Keratinocyte (primary cell): ENCODE measurements around the gene TPD52L2. TPM values are rescaled to one million over a fixed set of nuclear protein-coding genes. Genes with fewer than 3 reads are reported as not detected.

Source experiments
- DNase-seq: peaks from one replicate; pipeline ENCODE4 v3.0.0-alpha.2; 2011; ENCODE audit warnings: low read depth, missing footprints, low spot score
- FAIRE-seq: peaks from 2 replicates; lab custom pipeline; 2011; peaks lifted over from hg19 to GRCh38; lab: Jason Lieb, UNC
- H2AFZ ChIP-seq: 2 replicates; pipeline ENCODE4 v1.6.0; 2012; ENCODE audit warnings: low read length, control low read depth, inconsistent platforms; ENCODE audit not compliant: control insufficient read depth
- H3K27ac ChIP-seq: 2 replicates; pipeline ENCODE4 v1.5.1; 2011; ENCODE audit warnings: low read length; ENCODE audit not compliant: control insufficient read depth, insufficient read depth
- H3K27me3 ChIP-seq: 3 replicates; pipeline ENCODE4 v1.6.0; 2011; ENCODE audit warnings: low read length; ENCODE audit not compliant: control insufficient read depth, insufficient read depth; ENCODE audit errors: extremely low read depth
- H3K36me3 ChIP-seq, 2 experiments: 2 replicates in 1 of 2; 3 replicates in 1 of 2; pipeline ENCODE4 v1.5.1; 2011; ENCODE audit warnings: low read length in 2 of 2, mild to moderate bottlenecking in 1 of 2; ENCODE audit not compliant: control insufficient read depth in 2 of 2, insufficient read depth in 2 of 2; ENCODE audit errors: extremely low read depth in 1 of 2
- H3K4me1 ChIP-seq: 3 replicates; pipeline ENCODE4 v1.5.1; 2011; ENCODE audit warnings: low read length; ENCODE audit not compliant: control insufficient read depth, insufficient read depth; ENCODE audit errors: extremely low read depth
- H3K4me2 ChIP-seq: 3 replicates; pipeline ENCODE4 v1.6.0; 2011; ENCODE audit warnings: low read depth, low read length; ENCODE audit not compliant: control insufficient read depth, insufficient read depth; ENCODE audit errors: extremely low read depth
- H3K4me3 ChIP-seq, 3 experiments: fragments of 200-600 bp in 1 of 3; sonication (generic) in 1 of 3; 2 replicates in 2 of 3; 3 replicates in 1 of 3; pipeline ENCODE4 v1.5.1; 2011 to 2016; ENCODE audit warnings: low read length in 3 of 3, mild to moderate bottlenecking in 3 of 3, control low read depth in 2 of 3, inconsistent platforms in 1 of 3, low read depth in 1 of 3, mixed read lengths in 1 of 3, mixed run types in 1 of 3, moderate library complexity in 1 of 3; ENCODE audit not compliant: control insufficient read depth in 2 of 3, insufficient read depth in 2 of 3; ENCODE audit errors: extremely low read depth in 1 of 3
- H3K79me2 ChIP-seq: 2 replicates; pipeline ENCODE4 v1.6.0; 2012; ENCODE audit warnings: low read length; ENCODE audit not compliant: control insufficient read depth, insufficient read depth
- H3K9ac ChIP-seq: 3 replicates; pipeline ENCODE4 v1.6.0; 2011; ENCODE audit warnings: low read length; ENCODE audit not compliant: control insufficient read depth, insufficient read depth; ENCODE audit errors: extremely low read depth
- H3K9me1 ChIP-seq: 3 replicates; pipeline ENCODE4 v1.6.0; 2011; ENCODE audit warnings: low read length; ENCODE audit not compliant: control insufficient read depth, insufficient read depth; ENCODE audit errors: extremely low read depth
- H3K9me3 ChIP-seq: 2 replicates; pipeline ENCODE4 v1.5.1; 2012; ENCODE audit warnings: low read depth, low read length; ENCODE audit not compliant: control insufficient read depth
- H4K20me1 ChIP-seq: 3 replicates; pipeline ENCODE4 v1.6.0; 2011; ENCODE audit warnings: low read length; ENCODE audit not compliant: control insufficient read depth, insufficient read depth; ENCODE audit errors: extremely low read depth
- CTCF ChIP-seq, 3 experiments: IDR thresholded peaks in 1 of 3; conservative IDR thresholded peaks in 1 of 3; optimal IDR thresholded peaks in 1 of 3; 2 replicates in 2 of 3; 3 replicates in 1 of 3; pipeline versions ENCODE3 to v1.5.1; 2011; ENCODE audit warnings: low read length in 3 of 3, mild to moderate bottlenecking in 3 of 3, moderate library complexity in 2 of 3, control low read depth in 1 of 3, inconsistent platforms in 1 of 3; ENCODE audit not compliant: insufficient read depth in 2 of 3; ENCODE audit errors: extremely low read depth in 1 of 3
- EZH2 ChIP-seq: IDR thresholded peaks from one replicate; pipeline ENCODE4 v1.6.1; 2012; ENCODE audit warnings: inconsistent platforms, mild to moderate bottlenecking, low read length, moderate library complexity
- dilution Hi-C: fragments of 300-500 bp; cut with MboI; formaldehyde crosslinking; loops from one replicate; pipeline ENCODE4 v1.7.0; 2020; ENCODE audit warnings: low sequenced_read_pairs; ENCODE audit not compliant: extremely low pct_ligation_motif_present
- polyA plus RNA-seq, 5 experiments: library from polyadenylated mRNA; depleted of rRNA in 3 of 5; stranded (reverse) in 3 of 5; stranded (forward) in 1 of 5; unstranded in 1 of 5; fragments of >200 nt; gene quantifications; 1 replicate in 1 of 5; 2 replicates in 3 of 5; 3 replicates in 1 of 5; pipeline versions ENCODE4 v1.2.1 to v1.2.3, GENCODE V29; 2011 to 2012; ENCODE audit warnings: missing spikeins in 2 of 5, low read depth in 1 of 5, low replicate concordance in 1 of 5

Gene TPD52L2
- polyA plus RNA-seq, 1 donor (not counting 4 experiments of a cell fraction or from before 2014, with no cell fraction given) = 177 TPM

DNA sequence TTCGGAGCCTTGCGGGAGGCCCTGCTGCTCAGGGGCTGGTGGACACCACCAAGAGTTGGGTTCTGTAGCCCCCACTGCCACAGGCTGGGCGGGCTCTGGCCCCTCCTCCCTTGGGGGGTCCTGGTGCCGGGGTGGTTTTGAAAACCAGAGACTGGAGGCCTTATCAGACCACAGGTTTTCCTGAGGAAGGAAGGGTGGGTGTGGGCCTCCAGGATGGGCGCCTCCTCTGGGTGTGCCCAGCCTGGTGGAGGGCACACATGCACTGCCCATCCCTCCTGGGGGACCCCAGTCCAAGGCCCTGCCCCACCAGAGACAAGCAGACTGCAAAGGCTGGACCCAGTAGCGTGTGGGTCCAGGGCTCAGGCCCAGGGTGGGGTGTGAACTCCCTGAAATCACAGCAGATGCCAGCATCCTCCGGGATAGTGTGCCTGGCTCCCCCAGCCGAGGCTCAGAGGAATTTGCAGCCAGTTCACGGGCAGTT lies 20.5 kb upstream of the TPD52L2 start:
- H3K27me3 ChIP-seq = peaks cover 33% of the 10 kb centered on the region
- TF ChIP-seq EZH2 (no peak), CTCF (optimal IDR thresholded peaks at IDR 0.05 in 1 of 3, IDR thresholded peaks at IDR 0.05 in 1 of 3, conservative IDR thresholded peaks at IDR 0.05 in 1 of 3; ENCODE audit: extremely low read depth in 1 of 3, insufficient read depth in 2 of 3, low read length in 3 of 3) (no peak)
- no peak overlapping the region for H3K9ac ChIP-seq
- FAIRE-seq (no peak), DNase-seq (no peak)
- H3K4me2 ChIP-seq = no peak overlapping the region
- H3K4me3 ChIP-seq = no peak overlapping the region
- no peak overlapping the region for H3K27ac ChIP-seq
- H3K36me3 ChIP-seq = no peaks in the 10 kb centered on the region
- no peaks in the 10 kb centered on the region for H3K9me1 ChIP-seq
- no peak overlapping the region for H2AFZ ChIP-seq
- H4K20me1 ChIP-seq = no peaks in the 10 kb centered on the region
- no peaks in the 10 kb centered on the region for H3K9me3 ChIP-seq
- no peaks in the 10 kb centered on the region for H3K79me2 ChIP-seq
- H3K4me1 ChIP-seq = peaks cover 5% of the 10 kb centered on the region
- dilution Hi-C loops = no loop called here

GRCh38 chr20:63846128-63846771 lies 18.8 kb upstream of the TPD52L2 start:
- TF ChIP-seq CTCF (optimal IDR thresholded peaks at IDR 0.05 in 1 of 3, IDR thresholded peaks at IDR 0.05 in 1 of 3, conservative IDR thresholded peaks at IDR 0.05 in 1 of 3; ENCODE audit: extremely low read depth in 1 of 3, insufficient read depth in 2 of 3, low read length in 3 of 3) (no peak), EZH2 (no peak)
- Histone ChIP-seq H3K9me3 (no peaks in the 10 kb centered on the region), H3K9ac (no peak overlapping the region), H3K79me2 (no peaks in the 10 kb centered on the region), H3K4me2 (no peak overlapping the region), H4K20me1 (no peaks in the 10 kb centered on the region), H3K4me3 (no peak overlapping the region), H3K27ac (no peak overlapping the region), H3K9me1 (no peaks in the 10 kb centered on the region), H3K4me1 (peaks cover 5% of the 10 kb centered on the region), H3K36me3 (no peaks in the 10 kb centered on the region), H3K27me3 (peaks cover 33% of the 10 kb centered on the region), H2AFZ (no peak overlapping the region)
- dilution Hi-C loops = no loop called here
- DNase-seq = no peak
- FAIRE-seq = no peak
